ENCODE data around the gene CEACAM3. TPM values are rescaled to one million over a fixed set of nuclear protein-coding genes. Genes with fewer than 3 reads are reported as not detected.

Gene CEACAM3
- polyA plus RNA-seq, 1 donor = 0.36 TPM

- Histone ChIP-seq H3K27me3 (ENCODE audit: control insufficient read depth, insufficient read depth, low read length) (no peaks in the 10 kb centered on the region), H3K27ac (ENCODE audit: low read length) (no peak overlapping the region), H3K36me3 (ENCODE audit: control insufficient read depth, insufficient read depth, low read length) (no peaks in the 10 kb centered on the region), H3K9me3 (ENCODE audit: control insufficient read depth, low read depth, low read length) (no peaks in the 10 kb centered on the region), H3K4me1 (ENCODE audit: control insufficient read depth, insufficient read depth, low read length) (no peaks in the 10 kb centered on the region), H3K4me3 (ENCODE audit: low read length) (no peak overlapping the region)
- no peak for DNase-seq
- WGBS (ENCODE audit: insufficient coverage, low lambda C conversion rate) = no CpG with 5 or more reads among the region's 16 CpGs
These were observed 12.5 kb downstream of the CEACAM3 start for GRCh38 chr19:41808663-41809566.

- H3K4me3 ChIP-seq (ENCODE audit: low read length) = no peak overlapping the region
- H3K4me1 ChIP-seq (ENCODE audit: control insufficient read depth, insufficient read depth, low read length) = no peaks in the 10 kb centered on the region
- no peaks in the 10 kb centered on the region for H3K36me3 ChIP-seq (ENCODE audit: control insufficient read depth, insufficient read depth, low read length)
- H3K27ac ChIP-seq (ENCODE audit: low read length) = no peak overlapping the region
- no CpG with 5 or more reads among the region's 4 CpGs for WGBS (ENCODE audit: insufficient coverage, low lambda C conversion rate)
- no peaks in the 10 kb centered on the region for H3K27me3 ChIP-seq (ENCODE audit: control insufficient read depth, insufficient read depth, low read length)
- no peak for DNase-seq
- no peaks in the 10 kb centered on the region for H3K9me3 ChIP-seq (ENCODE audit: control insufficient read depth, low read depth, low read length)
These were observed 13.9 kb downstream of the CEACAM3 start for GRCh38 chr19:41810301-41810700.

GRCh38 chr19:41811036-41811435 is 14.6 kb downstream of the CEACAM3 start:
- H3K27ac ChIP-seq (ENCODE audit: low read length) = no peak overlapping the region
- H3K27me3 ChIP-seq (ENCODE audit: control insufficient read depth, insufficient read depth, low read length) = no peaks in the 10 kb centered on the region
- H3K4me3 ChIP-seq (ENCODE audit: low read length) = no peak overlapping the region
- WGBS (ENCODE audit: insufficient coverage, low lambda C conversion rate) = no CpG with 5 or more reads among the region's 3 CpGs
- H3K9me3 ChIP-seq (ENCODE audit: control insufficient read depth, low read depth, low read length) = no peaks in the 10 kb centered on the region
- no peaks in the 10 kb centered on the region for H3K36me3 ChIP-seq (ENCODE audit: control insufficient read depth, insufficient read depth, low read length)
- H3K4me1 ChIP-seq (ENCODE audit: control insufficient read depth, insufficient read depth, low read length) = no peaks in the 10 kb centered on the region
- DNase-seq = no peak

DNA sequence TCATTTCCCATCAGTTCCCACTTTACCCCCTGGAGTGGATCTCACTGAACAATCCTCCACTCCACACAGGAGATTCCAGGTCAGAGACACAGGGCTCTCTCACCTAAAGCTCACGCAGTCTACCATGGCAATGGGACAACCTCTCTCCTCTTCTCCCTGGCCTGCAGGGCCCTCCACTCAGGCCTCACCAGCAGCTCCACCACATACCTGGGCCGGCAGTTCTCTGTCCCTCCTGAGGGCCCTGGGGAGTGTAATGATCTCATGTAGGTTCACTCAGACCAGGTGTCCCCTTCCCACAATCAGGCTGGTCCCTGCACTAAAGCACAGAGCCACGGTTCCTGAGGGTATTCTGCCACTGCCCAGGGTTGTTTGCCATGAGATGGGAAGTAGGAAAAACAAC is 15.6 kb downstream of the CEACAM3 start:
- Histone ChIP-seq H3K36me3 (ENCODE audit: control insufficient read depth, insufficient read depth, low read length) (no peaks in the 10 kb centered on the region), H3K4me3 (ENCODE audit: low read length) (no peak overlapping the region), H3K4me1 (ENCODE audit: control insufficient read depth, insufficient read depth, low read length) (no peaks in the 10 kb centered on the region), H3K27ac (ENCODE audit: low read length) (no peak overlapping the region), H3K27me3 (ENCODE audit: control insufficient read depth, insufficient read depth, low read length) (no peaks in the 10 kb centered on the region), H3K9me3 (ENCODE audit: control insufficient read depth, low read depth, low read length) (no peaks in the 10 kb centered on the region)
- no CpG with 5 or more reads among the region's 3 CpGs for WGBS (ENCODE audit: insufficient coverage, low lambda C conversion rate)
- DNase-seq = no peak

- no peaks in the 10 kb centered on the region for H3K4me1 ChIP-seq (ENCODE audit: control insufficient read depth, insufficient read depth, low read length)
- H3K27ac ChIP-seq (ENCODE audit: low read length) = no peak overlapping the region
- no CpG with 5 or more reads among the region's 4 CpGs for WGBS (ENCODE audit: insufficient coverage, low lambda C conversion rate)
- H3K36me3 ChIP-seq (ENCODE audit: control insufficient read depth, insufficient read depth, low read length) = no peaks in the 10 kb centered on the region
- H3K4me3 ChIP-seq (ENCODE audit: low read length) = no peak overlapping the region
- no peaks in the 10 kb centered on the region for H3K27me3 ChIP-seq (ENCODE audit: control insufficient read depth, insufficient read depth, low read length)
- no peaks in the 10 kb centered on the region for H3K9me3 ChIP-seq (ENCODE audit: control insufficient read depth, low read depth, low read length)
- DNase-seq = no peak
These were observed 17.5 kb downstream of the CEACAM3 start for GRCh38 chr19:41813911-41814310.

- no peaks in the 10 kb centered on the region for H3K9me3 ChIP-seq (ENCODE audit: control insufficient read depth, low read depth, low read length)
- H3K4me3 ChIP-seq (ENCODE audit: low read length) = no peak overlapping the region
- H3K36me3 ChIP-seq (ENCODE audit: control insufficient read depth, insufficient read depth, low read length) = no peaks in the 10 kb centered on the region
- no peaks in the 10 kb centered on the region for H3K27me3 ChIP-seq (ENCODE audit: control insufficient read depth, insufficient read depth, low read length)
- no peaks in the 10 kb centered on the region for H3K4me1 ChIP-seq (ENCODE audit: control insufficient read depth, insufficient read depth, low read length)
- WGBS (ENCODE audit: insufficient coverage, low lambda C conversion rate) = no CpG with 5 or more reads among the region's 4 CpGs
- no peak for DNase-seq
- no peak overlapping the region for H3K27ac ChIP-seq (ENCODE audit: low read length)
These were observed 18.9 kb downstream of the CEACAM3 start for GRCh38 chr19:41815301-41815700.

GRCh38 chr19:41816761-41817160 is 20.4 kb downstream of the CEACAM3 start:
- H3K4me3 ChIP-seq (ENCODE audit: low read length) = no peak overlapping the region
- DNase-seq = no peak
- WGBS (ENCODE audit: insufficient coverage, low lambda C conversion rate) = 40% methylated on average over 1 of the region's 2 CpGs

DNA sequence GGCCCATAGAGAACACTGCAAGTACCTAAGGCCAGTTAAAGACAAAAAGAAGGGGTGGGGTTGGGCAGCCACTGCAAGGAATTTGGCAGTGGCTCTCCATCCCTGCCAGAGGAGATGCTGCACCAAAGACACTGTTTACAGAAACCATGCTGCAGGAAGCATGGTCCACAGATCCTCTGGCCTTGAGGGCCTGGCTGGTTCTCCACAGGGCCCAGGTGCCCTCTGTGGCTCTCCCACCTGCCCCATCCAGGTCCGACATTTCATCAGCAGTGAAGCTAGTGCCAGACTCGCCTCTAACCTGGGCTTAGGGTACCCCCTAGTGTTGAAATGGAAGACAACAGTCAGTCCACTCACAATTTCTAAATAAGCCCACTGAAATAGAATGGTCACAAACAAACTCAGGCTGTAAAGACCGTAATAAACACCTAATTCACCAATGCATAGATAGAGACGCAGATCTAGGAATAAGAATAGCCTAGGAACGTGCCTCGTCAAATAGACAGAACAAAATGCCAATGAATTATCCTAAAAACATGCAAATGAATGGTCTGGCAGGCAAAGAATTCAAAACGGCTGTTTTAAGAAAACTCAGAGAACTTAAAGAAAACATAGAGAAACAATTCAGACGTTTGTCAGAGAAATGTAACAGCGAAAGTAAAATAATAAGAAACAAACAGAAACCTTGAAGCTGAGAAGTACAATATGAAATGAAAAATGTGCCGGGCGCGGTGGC is 24.8 kb downstream of the CEACAM3 start:
- no peak for DNase-seq
- Histone ChIP-seq H3K4me1 (ENCODE audit: control insufficient read depth, insufficient read depth, low read length) (no peaks in the 10 kb centered on the region), H3K27ac (ENCODE audit: low read length) (no peak overlapping the region), H3K27me3 (ENCODE audit: control insufficient read depth, insufficient read depth, low read length) (peaks cover 4% of the 10 kb centered on the region), H3K36me3 (ENCODE audit: control insufficient read depth, insufficient read depth, low read length) (no peaks in the 10 kb centered on the region), H3K4me3 (ENCODE audit: low read length) (no peak overlapping the region), H3K9me3 (ENCODE audit: control insufficient read depth, low read depth, low read length) (no peaks in the 10 kb centered on the region)
- 26% methylated on average over 4 of the region's 12 CpGs for WGBS (ENCODE audit: insufficient coverage, low lambda C conversion rate)

More at GRCh38 chr19:41816761-41817160, 20.4 kb downstream of the CEACAM3 start:
- no peaks in the 10 kb centered on the region for H3K9me3 ChIP-seq (ENCODE audit: control insufficient read depth, low read depth, low read length)
- no peaks in the 10 kb centered on the region for H3K36me3 ChIP-seq (ENCODE audit: control insufficient read depth, insufficient read depth, low read length)
- H3K4me1 ChIP-seq (ENCODE audit: control insufficient read depth, insufficient read depth, low read length) = no peaks in the 10 kb centered on the region
- H3K27ac ChIP-seq (ENCODE audit: low read length) = no peak overlapping the region
- H3K27me3 ChIP-seq (ENCODE audit: control insufficient read depth, insufficient read depth, low read length) = peaks cover 4% of the 10 kb centered on the region

GRCh38 chr19:41837981-41838708 is 41.8 kb downstream of the CEACAM3 start:
- no CpG with 5 or more reads among the region's 13 CpGs for WGBS (ENCODE audit: insufficient coverage, low lambda C conversion rate)
- Histone ChIP-seq H3K36me3 (ENCODE audit: control insufficient read depth, insufficient read depth, low read length) (no peaks in the 10 kb centered on the region), H3K27me3 (ENCODE audit: control insufficient read depth, insufficient read depth, low read length) (peaks cover 29% of the 10 kb centered on the region), H3K4me1 (ENCODE audit: control insufficient read depth, insufficient read depth, low read length) (no peaks in the 10 kb centered on the region), H3K9me3 (ENCODE audit: control insufficient read depth, low read depth, low read length) (no peaks in the 10 kb centered on the region), H3K27ac (ENCODE audit: low read length) (no peak overlapping the region), H3K4me3 (ENCODE audit: low read length) (no peak overlapping the region)
- no peak for DNase-seq

GRCh38 chr19:41839211-41839610 is 42.8 kb downstream of the CEACAM3 start:
- H3K27ac ChIP-seq (ENCODE audit: low read length) = no peak overlapping the region
- no peaks in the 10 kb centered on the region for H3K9me3 ChIP-seq (ENCODE audit: control insufficient read depth, low read depth, low read length)
- no peaks in the 10 kb centered on the region for H3K4me1 ChIP-seq (ENCODE audit: control insufficient read depth, insufficient read depth, low read length)
- peaks cover 29% of the 10 kb centered on the region for H3K27me3 ChIP-seq (ENCODE audit: control insufficient read depth, insufficient read depth, low read length)
- H3K36me3 ChIP-seq (ENCODE audit: control insufficient read depth, insufficient read depth, low read length) = no peaks in the 10 kb centered on the region
- H3K4me3 ChIP-seq (ENCODE audit: low read length) = no peak overlapping the region
- no peak for DNase-seq
- WGBS (ENCODE audit: insufficient coverage, low lambda C conversion rate) = no CpG with 5 or more reads among the region's 2 CpGs
